Stimulated activated CD4-positive, alpha-beta T cell treated with anti-CD3 and anti-CD28 coated beads, Interleukin-2, amount 100 ng/mL, for 4 hours (primary cell): ENCODE measurements around the gene SNX8.
"Not testable (repeated sequence)": the region's sequence is repeated elsewhere in the genome, so short reads cannot be mapped to it uniquely, and the experiment has no call there.

Experiments
- DNase-seq: peaks from one replicate; pipeline ENCODE4 v3.0.0-alpha.2; 2020; ENCODE audit warnings: low read depth

The SNX8 gene

DNA sequence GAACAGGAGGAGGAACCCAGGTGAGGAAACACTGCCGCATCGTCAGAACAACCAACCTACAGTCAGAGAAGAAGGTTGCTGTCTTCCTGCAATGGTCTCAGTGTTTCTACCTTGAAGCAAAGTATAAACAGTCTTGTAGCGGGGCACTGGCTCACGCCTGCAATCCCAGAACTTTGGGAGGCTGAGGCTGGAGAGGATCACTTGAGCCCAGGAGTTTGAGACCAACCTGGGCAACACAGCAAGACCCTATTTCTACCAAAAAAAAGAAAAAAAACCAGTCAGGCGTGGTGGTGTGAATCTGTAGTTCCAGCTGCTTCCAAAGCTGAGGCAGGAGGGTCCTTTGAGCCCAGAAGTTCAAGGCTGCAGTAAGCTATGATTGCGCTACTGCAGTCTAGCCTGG lies 23.4 kb downstream of the SNX8 start:
- no peak for DNase-seq

DNA sequence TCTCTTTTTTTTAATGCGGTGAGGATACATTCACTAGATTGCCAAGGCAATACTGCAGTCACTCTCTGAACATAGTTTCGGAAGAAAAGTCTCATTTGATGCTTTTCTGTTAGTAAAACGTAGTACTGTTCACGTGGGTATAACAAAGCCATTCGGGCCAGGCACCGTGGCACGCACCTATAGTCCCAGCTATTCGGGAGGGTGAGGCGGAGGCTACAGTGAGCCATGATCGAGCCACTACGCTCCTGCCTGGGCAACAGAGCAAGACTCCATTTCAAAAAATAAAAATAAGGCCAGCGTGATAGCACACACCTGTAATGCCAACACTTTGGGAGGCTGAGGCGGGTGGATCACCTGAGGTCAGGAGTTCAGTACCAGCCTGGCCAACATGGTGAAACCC lies 24.6 kb downstream of the SNX8 start:
- no peak for DNase-seq

DNA sequence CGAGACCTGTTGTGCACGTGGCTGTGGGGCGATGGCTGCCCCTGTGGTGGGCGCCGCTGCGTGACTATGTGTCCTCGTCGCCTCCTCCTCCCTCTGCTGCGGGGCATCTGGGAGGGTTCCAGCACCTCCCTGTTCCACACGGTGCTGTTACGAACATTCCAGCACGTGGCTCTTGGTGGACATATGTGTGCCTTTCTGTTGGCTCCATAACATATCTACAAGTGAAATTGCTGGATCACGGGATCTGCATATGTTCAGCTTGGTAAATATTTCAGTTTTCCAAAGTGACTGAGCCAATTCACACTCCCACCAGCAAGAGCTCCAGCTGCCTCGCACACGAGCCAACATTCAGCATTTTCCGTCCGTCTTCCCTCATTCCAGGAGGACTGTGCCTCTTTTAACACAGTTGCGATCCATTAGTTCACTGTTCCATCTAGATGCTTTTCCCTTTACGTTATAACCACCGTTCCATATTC lies 25.1 kb downstream of the SNX8 start:
- DNase-seq = no peak

DNA sequence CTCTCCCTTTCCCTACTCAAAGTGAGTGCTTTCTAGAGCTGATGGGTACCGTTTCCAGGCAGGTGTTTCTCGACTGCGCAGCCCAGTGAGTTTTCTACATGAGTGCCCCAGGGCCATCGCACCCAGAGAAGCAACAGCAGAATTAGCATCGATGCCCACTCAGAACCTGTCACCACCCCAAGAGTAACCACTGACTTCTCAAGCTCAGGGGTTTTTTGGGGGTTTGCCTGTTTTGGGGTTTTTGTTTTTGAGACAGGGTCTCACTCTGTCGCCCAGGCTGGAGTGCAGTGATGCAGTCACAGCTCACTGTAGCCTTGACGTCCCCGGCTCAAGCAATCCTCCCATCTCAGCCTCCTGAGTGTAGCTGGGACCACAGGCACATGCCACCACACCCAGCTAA lies 25.7 kb downstream of the SNX8 start:
- DNase-seq = no peak

DNA sequence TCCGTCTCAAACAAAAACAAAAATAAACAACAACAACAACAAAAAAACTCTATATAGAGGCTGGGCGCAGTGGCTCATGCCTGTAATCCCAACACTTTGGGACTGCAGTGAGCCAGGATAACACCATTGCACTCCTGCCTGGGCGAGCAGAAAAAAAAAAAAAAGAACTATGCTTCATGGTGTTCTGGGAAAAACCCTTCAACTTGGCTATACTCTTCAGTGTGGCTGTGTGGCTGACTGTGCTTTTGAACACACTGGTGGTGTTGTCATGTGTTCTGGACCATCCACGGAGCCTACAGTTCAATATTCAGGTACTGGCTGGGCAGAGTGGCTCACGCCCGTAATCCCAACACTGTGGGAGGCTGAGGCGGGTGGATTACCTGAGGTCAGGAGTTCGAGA lies 26.5 kb downstream of the SNX8 start:
- DNase-seq = no peak

DNA sequence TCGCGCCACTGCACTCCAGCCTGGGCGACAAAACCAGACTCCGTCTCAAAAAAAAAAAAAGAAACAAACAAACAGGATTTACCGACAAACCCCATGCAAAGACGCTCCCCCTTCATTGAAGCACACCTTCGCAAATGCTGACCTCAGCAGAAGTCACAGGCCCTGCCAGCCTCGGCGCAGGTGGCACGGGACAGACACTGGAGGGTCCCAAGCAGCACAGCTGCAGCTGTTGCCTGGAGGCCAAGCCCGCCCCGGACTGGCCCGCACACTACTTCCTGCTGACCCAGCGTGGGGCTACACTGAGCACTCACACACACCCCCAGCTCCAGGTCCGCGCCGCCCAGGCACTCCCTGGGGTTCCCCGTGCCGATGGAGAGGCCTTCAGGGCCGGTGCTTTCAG lies 31.2 kb downstream of the SNX8 start:
- no peak for DNase-seq

DNA sequence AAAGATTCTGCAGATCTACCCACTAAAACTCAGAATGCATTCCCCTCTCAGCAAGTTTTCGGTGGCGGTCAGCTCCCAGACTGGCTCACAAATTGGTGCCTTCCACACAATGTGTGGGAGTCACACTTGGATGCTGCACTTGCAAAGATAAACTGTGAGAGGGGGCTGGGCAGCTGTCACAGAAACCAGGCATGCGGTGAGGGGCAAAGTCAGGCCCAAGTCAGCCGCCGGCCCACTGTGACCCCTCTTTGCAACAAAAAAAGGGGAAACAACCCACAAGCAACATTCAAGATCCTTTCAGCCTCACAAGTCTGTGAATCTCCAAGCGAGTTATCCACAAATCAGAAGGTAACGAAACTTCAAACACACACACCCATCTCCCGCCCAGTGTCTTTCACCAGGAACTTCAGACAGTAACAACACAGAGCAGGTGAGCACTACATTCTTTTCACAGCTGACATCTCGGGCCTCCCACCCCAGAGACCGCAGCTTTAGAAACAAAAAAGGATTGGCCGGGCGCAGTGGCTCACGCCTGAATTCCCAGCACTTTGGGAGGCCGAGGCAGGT lies 32.0 kb downstream of the SNX8 start:
- no peak for DNase-seq

DNA sequence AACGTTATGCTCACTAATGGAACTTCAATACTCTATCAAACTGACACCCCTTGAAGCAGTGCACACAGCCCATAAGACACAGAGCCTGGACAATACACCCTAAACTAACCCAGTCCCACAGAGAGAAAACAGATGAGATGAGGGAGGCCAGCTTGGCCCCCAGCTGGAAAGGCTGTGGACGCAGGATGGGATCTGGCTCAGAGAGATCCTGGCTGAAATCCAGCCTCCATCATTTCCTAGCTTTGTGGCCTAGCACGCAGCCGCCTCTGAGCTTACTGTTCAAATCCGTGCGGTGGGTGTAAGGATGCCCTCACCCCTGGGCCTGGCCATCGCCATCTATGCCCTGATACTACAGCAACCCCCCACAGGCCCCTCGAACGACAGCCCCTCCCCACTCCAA lies 32.7 kb downstream of the SNX8 start:
- no peak for DNase-seq

DNA sequence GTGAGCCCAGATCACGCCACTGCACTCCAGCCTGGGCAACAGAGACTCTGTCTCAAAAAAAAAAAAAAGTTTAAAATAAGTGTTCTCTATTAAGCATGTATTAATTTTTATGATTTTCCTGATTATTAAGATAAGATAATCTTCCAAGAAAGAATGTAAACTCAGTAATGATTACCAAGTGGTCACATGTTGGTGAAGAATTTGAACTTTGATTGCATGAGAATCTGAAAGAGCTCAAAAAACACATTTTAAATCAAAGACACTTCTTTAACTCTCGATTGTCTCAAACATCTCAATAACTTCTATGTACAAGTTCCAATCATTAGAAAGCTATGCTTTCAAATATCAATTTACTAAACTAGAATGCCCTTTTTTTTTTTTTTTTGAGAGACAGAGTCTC lies 33.8 kb downstream of the SNX8 start:
- DNase-seq = no peak

DNA sequence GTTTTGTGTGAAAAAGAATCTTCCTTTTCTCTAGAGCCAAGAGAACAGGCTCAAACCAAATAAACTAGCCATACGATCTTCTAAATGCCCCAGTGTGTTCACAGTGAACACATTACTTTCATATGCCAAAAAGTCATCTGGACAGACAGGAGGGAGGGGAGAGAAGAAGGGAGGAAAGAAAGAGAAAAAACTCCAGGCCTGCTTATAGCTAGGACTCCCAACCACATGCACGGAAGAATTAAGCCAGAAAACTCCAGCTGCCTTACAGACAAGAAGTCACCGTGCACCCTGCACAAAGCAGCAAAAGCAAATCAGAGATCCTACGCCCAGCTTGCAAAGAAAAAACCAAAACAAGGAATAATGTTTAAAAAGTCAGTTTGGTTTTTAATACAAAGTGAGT lies 34.3 kb downstream of the SNX8 start:
- no peak for DNase-seq

DNA sequence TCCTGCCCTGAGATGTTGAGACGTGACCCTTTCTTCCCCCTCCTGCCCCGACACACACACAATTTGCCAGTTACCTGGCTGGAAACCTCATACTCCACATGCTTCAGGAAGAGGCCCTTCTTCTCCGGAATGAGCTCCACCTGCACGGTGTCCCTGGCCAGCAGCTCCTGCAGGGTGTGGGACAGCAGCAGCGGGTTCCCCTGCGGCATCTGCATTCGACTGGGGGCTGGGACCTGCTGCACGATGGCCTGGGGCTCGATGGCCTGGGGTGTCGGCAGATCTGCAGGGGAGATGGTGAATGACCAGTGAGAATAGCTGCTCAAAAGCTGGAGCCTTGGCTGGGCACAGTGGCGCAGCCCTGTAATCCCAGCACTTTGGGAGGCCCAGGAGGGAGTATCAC lies 36.2 kb downstream of the SNX8 start:
- DNase-seq = no peak

DNA sequence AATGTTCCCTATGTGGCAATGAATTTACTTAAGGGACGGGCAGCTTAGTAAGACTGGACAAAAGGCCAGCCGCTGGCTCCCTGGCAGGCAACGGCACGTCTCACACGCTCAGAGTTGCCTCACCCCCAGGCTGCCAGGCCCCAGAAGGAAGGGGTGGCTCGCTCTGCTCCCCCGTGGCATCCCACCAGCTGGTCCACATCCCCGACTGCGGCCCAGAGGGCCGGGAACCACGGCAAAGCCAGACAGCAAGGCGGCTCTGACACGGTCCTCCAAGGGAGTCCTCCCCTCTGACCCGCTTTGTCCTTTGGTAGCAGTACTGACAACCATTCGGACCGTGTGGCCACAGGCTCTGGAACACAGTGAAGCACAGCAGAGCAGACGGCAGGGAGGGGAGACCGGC lies 38.1 kb downstream of the SNX8 start:
- DNase-seq = no peak

DNA sequence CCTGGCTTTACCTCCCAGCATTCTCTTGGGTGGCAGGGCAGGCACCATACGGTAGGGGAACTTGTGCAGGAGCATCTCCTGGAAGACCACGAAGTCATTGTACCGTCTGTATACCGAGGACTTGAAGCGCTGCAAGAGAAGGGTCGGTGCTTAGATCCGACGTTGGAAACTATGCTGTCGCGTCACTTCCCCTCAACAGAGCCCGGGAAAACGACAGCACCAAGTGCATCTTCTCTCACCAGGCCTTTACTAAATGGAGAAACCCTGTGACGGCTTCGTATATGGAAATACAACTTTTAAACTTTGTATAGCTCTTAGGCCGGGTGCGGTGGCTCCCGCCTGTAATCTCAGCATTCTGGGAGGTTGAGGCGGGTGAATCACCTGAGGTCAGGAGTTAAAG lies 39.1 kb downstream of the SNX8 start:
- DNase-seq = no peak

DNA sequence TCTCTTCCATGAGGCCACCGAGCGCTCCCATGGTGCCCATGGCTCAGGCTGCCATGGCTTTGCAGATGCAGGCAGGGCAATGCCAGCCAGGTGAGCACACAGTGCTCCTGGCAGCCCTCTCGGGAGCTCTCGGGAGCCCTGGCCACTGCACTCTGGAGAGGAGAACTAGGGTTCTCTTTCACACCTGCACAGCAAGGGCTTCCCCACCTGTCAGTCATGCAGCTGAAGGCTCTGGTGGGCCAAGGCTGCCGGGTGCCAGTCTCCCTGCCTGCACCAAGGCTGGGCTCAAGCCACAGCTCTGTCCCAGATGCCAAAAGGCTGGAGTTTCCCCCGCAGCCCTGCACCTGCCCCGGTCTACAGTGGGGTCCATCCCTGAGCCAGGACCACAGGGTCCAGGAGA lies 39.6 kb downstream of the SNX8 start:
- no peak for DNase-seq

DNA sequence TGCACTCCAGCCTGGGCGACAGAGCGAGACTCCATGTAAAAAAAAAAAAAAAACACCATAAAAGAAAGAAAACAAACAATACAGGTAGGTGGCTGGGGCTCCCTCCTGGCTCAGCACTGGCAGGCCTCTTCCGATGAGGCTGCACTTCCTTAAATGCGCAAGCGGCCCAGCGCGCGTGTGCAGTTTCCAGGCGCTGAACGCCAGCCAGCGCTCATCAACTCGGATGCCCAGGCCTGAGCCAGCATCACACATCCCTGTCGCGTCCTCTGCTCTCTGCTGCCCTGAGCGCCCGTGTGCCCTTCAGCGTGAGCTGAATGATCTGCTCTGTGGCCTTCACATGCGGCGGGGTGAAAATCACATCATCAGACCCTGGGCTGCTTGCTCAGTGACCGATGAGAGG lies 40.4 kb downstream of the SNX8 start:
- DNase-seq = no peak

DNA sequence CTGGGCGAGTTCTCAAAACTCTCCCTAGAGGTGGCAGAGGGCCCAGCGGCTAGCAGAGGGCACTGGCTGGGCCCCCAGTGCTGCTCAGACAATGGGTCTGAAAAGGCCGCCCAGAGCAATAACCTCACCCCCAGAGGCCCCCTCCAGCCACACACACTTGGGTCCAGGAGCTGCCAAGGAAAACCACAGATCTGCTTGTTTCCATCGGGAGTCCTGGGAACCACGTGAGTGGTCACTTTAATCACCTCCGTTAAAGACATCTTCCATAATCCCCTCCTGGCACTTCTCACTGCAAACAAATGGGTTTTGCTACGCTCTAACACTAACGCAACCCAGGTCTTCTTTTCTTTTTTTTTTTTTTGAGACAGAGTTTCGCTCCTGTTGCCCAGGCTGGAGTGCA lies 42.2 kb downstream of the SNX8 start:
- DNase-seq = no peak

DNA sequence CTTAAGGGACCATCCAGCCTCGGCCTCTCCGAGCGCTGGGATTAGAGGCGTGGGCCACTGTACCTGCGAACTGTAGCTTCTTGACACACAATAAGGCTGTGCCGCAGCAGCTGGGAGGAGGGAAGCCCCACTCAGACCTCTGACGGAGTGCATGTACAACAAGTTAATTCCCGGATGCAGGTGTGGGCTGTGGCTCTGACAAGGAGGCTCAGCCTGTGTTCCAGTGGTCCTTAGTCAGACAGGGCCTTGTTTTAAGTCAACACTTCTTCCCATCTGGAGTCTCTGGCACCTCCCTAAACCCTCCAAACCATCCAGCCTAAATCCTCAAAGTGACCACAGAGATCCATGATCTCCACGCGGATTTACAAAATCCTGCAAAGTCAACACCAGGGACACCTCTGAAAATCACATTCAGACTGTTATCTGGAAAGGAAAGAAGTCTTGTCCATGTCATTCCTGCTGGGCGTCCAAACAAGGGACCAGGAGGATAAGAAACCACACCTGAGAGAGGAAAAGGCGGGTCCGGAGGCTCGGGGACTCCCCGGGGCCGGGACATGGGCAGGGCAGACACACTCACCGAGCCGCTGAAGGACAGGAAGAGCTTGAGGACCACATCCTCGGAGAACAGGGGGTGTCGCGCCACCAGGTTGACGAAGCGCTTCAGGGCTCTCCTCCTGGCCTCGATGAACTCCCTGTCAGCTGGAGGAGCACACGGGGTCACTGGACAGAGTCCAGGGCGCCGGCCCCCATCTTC lies 42.8 kb downstream of the SNX8 start:
- DNase-seq = no peak

DNA sequence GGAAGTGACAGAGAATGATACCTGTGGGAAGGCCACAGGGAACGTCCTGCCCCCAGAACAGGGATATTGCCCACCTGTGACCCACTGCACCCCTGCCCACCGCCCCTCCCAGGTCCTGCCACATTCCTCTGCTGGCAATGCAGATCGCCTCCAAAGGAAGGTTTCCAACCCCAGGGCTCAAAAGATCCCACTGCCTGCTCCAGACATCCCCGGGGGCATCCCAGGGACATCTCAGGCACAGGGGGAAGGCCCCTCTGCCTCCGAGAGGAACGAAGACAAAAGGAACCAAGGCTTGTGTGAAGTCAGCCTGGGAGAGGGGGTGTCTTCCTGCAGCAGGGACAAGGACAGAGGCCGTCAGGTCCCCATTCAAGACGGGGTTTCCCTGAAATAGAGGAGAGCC lies 43.7 kb downstream of the SNX8 start:
- no peak for DNase-seq

DNA sequence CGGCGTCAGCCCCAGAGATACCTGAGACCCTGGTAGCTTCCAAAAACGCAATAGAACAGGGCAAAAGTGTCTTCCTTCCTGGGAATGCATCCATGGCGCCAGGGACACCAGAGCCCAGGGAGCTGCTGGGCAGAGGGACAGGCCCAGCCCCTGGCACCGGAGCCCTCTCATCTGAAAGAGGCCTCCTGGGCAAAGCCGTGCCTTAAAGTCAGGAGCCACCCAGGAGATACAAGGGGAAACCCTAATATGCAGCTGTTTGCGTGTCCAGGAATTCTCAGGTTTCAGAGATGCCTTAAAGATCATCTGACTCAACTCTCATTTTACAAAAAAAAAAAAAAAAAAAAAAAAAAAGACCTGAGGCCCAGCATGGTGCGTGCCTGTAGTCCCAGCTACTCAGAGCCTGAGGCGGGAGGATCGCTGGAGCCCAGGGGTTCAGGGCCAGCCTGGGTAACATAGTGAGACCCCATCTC lies 44.2 kb downstream of the SNX8 start:
- no peak for DNase-seq

DNA sequence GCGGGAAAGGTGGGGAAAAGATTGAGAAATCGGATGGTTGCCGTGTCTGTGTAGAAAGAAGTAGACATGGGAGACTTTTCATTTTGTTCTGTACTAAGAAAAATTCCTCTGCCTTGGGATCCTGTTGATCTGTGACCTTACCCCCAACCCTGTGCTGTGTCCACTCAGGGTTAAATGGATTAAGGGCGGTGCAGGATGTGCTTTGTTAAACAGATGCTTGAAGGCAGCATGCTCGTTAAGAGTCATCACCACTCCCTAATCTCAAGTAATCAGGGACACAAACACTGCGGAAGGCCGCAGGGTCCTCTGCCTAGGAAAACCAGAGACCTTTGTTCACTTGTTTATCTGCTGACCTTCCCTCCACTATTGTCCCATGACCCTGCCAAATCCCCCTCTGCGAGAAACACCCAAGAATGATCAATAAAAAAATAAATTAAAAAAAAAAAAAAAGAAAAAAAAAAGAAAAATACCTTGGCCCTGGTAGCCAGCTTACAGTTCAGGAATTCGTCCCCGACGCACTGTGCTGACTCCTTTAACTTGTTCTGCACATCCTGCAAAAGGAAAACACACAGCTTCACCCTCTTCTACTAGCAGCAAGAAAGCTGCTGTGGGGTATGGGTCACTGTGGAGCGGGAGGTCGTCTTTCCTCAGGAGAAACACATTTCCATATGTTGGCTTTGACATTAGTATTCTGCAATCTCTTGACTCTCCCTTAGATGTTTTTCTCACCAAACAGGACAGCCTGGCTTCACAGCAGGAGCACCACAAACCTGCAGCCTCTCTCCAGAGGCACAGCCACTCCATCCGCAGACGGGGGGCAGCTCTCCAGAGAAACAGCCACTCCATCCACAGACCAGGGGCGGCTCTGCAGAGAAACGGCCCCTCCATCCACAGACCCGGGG lies 44.9 kb downstream of the SNX8 start:
- not testable (repeated sequence) for DNase-seq

DNA sequence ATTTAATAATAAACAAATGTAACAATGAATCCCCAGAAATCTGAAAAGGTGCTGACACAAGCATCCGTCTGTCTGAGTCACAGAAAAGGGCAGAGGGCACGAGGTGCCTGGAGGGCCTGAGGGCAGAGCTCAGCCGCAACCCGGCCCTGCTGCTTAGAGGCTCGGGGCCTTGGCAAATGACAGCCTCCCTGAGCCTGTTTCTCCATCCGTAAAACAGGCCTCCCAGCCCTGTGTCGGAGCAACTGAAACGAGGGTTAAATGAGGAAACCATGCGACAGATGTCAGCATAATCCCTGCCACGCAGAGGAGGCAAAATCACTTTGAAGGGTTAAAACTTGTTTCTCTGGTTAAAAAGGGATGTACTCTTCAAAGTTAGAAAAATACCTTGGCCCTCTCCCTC lies 47.3 kb downstream of the SNX8 start:
- DNase-seq = no peak

DNA sequence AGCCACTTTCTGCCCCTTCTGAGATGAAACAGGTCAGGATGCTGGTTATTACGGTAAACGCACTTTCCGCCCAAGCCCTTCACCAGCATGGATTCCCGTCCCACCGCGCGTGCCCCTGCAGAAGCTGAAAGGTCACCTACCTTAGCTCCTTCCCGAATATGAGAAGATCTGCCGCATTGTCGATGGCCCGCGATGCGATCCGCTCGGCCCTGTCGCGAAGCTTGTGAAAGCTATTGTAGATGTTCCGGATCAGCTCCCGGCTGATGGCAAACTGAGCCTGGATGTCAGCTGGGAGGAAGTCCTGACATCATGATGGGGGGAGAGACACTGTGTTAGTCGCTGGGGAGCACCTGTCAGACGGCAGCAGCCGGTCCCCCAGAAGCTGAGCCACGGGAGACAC lies 50.1 kb downstream of the SNX8 start:
- no peak for DNase-seq

DNA sequence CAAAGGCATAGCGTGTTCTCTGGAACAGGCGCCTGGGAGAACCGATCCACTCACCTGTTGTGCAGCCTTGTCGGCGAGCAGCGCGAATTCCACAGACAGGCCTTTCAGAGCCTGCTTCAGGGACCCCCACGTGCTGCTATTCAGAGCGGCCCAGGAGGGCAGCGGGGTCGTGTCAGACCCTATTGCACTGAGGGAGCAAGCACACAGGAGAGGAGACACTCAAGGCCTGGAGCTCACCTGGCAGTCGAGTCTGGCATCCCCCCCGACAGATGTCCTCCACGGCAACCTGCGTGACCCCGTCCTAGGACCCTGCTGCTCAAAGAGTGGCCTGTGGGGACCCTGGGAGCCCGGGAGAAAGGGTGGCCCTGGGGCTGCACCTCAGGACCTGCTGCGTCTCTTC lies 51.1 kb downstream of the SNX8 start:
- DNase-seq = no peak
